Measurements from ENCODE around the gene NFAM1. TPM values are rescaled to one million over a fixed set of nuclear protein-coding genes. Genes with fewer than 3 reads are reported as not detected.

NFAM1 gene
- total and polyA plus RNA-seq, 4 donors: 0.36 to 3.8 (median 2.6) TPM

GRCh38 chr22:42371099-42371498 is 61.1 kb downstream of the NFAM1 start:
- TF ChIP-seq JUND (IDR thresholded peaks at IDR 0.05) (no peak), FOXA1 (IDR thresholded peaks at IDR 0.05) (no peak), TAF1 (conservative IDR thresholded peaks at IDR 0.05) (no peak), ZBTB33 (IDR thresholded peaks at IDR 0.05) (no peak), YY1 (IDR thresholded peaks at IDR 0.05) (no peak), FOXA2 (IDR thresholded peaks at IDR 0.05) (no peak), EGR1 (IDR thresholded peaks at IDR 0.05; ENCODE audit: low read depth in 2 of 2) (no peak), RXRA (IDR thresholded peaks at IDR 0.05) (no peak), GABPA (IDR thresholded peaks at IDR 0.05 in 1 of 2, conservative IDR thresholded peaks at IDR 0.05 in 1 of 2) (no peak), MAX (IDR thresholded peaks at IDR 0.05) (no peak), RAD21 (IDR thresholded peaks at IDR 0.05) (no peak), SP1 (IDR thresholded peaks at IDR 0.05) (no peak), NR2F2 (IDR thresholded peaks at IDR 0.05) (no peak), HNF4G (IDR thresholded peaks at IDR 0.05) (no peak), HNF4A (conservative IDR thresholded peaks at IDR 0.05) (no peak)
- TF ChIP-seq, protein P1, sequence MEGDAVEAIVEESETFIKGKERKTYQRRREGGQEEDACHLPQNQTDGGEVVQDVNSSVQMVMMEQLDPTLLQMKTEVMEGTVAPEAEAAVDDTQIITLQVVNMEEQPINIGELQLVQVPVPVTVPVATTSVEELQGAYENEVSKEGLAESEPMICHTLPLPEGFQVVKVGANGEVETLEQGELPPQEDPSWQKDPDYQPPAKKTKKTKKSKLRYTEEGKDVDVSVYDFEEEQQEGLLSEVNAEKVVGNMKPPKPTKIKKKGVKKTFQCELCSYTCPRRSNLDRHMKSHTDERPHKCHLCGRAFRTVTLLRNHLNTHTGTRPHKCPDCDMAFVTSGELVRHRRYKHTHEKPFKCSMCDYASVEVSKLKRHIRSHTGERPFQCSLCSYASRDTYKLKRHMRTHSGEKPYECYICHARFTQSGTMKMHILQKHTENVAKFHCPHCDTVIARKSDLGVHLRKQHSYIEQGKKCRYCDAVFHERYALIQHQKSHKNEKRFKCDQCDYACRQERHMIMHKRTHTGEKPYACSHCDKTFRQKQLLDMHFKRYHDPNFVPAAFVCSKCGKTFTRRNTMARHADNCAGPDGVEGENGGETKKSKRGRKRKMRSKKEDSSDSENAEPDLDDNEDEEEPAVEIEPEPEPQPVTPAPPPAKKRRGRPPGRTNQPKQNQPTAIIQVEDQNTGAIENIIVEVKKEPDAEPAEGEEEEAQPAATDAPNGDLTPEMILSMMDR (IDR thresholded peaks at IDR 0.05; ENCODE audit: low read depth, low read length, missing input control): no peak
- TF ChIP-seq, protein P2, sequence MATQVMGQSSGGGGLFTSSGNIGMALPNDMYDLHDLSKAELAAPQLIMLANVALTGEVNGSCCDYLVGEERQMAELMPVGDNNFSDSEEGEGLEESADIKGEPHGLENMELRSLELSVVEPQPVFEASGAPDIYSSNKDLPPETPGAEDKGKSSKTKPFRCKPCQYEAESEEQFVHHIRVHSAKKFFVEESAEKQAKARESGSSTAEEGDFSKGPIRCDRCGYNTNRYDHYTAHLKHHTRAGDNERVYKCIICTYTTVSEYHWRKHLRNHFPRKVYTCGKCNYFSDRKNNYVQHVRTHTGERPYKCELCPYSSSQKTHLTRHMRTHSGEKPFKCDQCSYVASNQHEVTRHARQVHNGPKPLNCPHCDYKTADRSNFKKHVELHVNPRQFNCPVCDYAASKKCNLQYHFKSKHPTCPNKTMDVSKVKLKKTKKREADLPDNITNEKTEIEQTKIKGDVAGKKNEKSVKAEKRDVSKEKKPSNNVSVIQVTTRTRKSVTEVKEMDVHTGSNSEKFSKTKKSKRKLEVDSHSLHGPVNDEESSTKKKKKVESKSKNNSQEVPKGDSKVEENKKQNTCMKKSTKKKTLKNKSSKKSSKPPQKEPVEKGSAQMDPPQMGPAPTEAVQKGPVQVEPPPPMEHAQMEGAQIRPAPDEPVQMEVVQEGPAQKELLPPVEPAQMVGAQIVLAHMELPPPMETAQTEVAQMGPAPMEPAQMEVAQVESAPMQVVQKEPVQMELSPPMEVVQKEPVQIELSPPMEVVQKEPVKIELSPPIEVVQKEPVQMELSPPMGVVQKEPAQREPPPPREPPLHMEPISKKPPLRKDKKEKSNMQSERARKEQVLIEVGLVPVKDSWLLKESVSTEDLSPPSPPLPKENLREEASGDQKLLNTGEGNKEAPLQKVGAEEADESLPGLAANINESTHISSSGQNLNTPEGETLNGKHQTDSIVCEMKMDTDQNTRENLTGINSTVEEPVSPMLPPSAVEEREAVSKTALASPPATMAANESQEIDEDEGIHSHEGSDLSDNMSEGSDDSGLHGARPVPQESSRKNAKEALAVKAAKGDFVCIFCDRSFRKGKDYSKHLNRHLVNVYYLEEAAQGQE (IDR thresholded peaks at IDR 0.05): no peak
- TF ChIP-seq, protein P3, sequence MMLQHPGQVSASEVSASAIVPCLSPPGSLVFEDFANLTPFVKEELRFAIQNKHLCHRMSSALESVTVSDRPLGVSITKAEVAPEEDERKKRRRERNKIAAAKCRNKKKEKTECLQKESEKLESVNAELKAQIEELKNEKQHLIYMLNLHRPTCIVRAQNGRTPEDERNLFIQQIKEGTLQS (IDR thresholded peaks at IDR 0.05): no peak
- H3K9ac ChIP-seq (ENCODE audit: low read depth in 1 of 2, low read length in 2 of 2): no peak overlapping the region
- no peak overlapping the region for H3K4me3 ChIP-seq (ENCODE audit: low read depth in 1 of 3, low read length in 3 of 3)
- H3K36me3 ChIP-seq (ENCODE audit: control insufficient read depth in 4 of 4, insufficient read depth in 3 of 4, low read depth in 1 of 4, low read length in 3 of 4): no peaks in the 10 kb centered on the region
- peaks cover 2 to 15% (median 14%) of the 10 kb centered on the region in 4 donors for H3K4me1 ChIP-seq (ENCODE audit: control insufficient read depth in 4 of 4, insufficient read depth in 4 of 4, low read length in 3 of 4)
- WGBS: 89% methylated on average over 4 of the region's 4 CpGs
- DNase-seq (ENCODE audit: low spot score): no peak
- no peak overlapping the region for H3K27ac ChIP-seq (ENCODE audit: low read depth in 1 of 2, low read length in 2 of 2)
- H3K9me3 ChIP-seq (ENCODE audit: control insufficient read depth in 4 of 4, low read length in 3 of 4): no peaks in the 10 kb centered on the region
- H3K27me3 ChIP-seq (ENCODE audit: control insufficient read depth in 4 of 4, insufficient read depth in 4 of 4, low read length in 3 of 4): no peaks in the 10 kb centered on the region

All from liver (tissue), 9 donors.